ENCODE measurements around the gene LGI2. TPM values are rescaled to one million over a fixed set of nuclear protein-coding genes. Genes with fewer than 3 reads are reported as not detected.
A peak's percentile ranks its signal among the peaks of the same experiment; 100 is the strongest.

LGI2 gene
- total RNA-seq, 2 donors from 2014 or later, result 3.7 to 4.0 TPM

GRCh38 chr4:25050370-25051078 is 19.8 kb upstream of the LGI2 start:
- ATAC-seq (ENCODE audit: insufficient number of reproducible peaks, low FRiP score, low read depth), result no peak
- H3K4me3 ChIP-seq, result no peak overlapping the region

GRCh38 chr4:25043548-25043947 is 12.8 kb upstream of the LGI2 start:
- H3K4me3 ChIP-seq, result no peak overlapping the region
- TF ChIP-seq CTCF (IDR thresholded peaks at IDR 0.05), result no peak
- no peaks in the 10 kb centered on the region for H3K4me1 ChIP-seq (ENCODE audit: control insufficient read depth in 1 of 2, low read depth in 2 of 2)
- DNase-seq (ENCODE audit: low spot score), result no peak
- H3K27me3 ChIP-seq (replicated peaks; ENCODE audit: insufficient read depth), result no peaks in the 10 kb centered on the region
- no peak for ATAC-seq (ENCODE audit: insufficient number of reproducible peaks, low FRiP score, low read depth)
- no peak overlapping the region for H3K27ac ChIP-seq
- H3K9me3 ChIP-seq, result no peaks in the 10 kb centered on the region
- H3K36me3 ChIP-seq, result no peaks in the 10 kb centered on the region

More at GRCh38 chr4:25050370-25051078, 19.8 kb upstream of the LGI2 start:
- H3K4me1 ChIP-seq (ENCODE audit: control insufficient read depth in 1 of 2, low read depth in 2 of 2), result no peaks in the 10 kb centered on the region
- H3K27ac ChIP-seq, result no peak overlapping the region
- DNase-seq (ENCODE audit: low spot score), result no peak
- H3K27me3 ChIP-seq (replicated peaks; ENCODE audit: insufficient read depth), result no peaks in the 10 kb centered on the region
- no peaks in the 10 kb centered on the region for H3K9me3 ChIP-seq
- no peak for TF ChIP-seq CTCF (IDR thresholded peaks at IDR 0.05)
- no peaks in the 10 kb centered on the region for H3K36me3 ChIP-seq

GRCh38 chr4:25033526-25033925 is 2.8 kb upstream of the LGI2 start:
- no peaks in the 10 kb centered on the region for H3K27me3 ChIP-seq (replicated peaks; ENCODE audit: insufficient read depth)
- no peaks in the 10 kb centered on the region for H3K36me3 ChIP-seq
- H3K4me3 ChIP-seq, result no peak overlapping the region
- DNase-seq (ENCODE audit: low spot score), result no peak
- no peak overlapping the region for H3K27ac ChIP-seq
- no peak for ATAC-seq (ENCODE audit: insufficient number of reproducible peaks, low FRiP score, low read depth)
- H3K4me1 ChIP-seq (ENCODE audit: control insufficient read depth in 1 of 2, low read depth in 2 of 2), result peaks cover 4 to 22% of the 10 kb centered on the region in 2 donors
- no peaks in the 10 kb centered on the region for H3K9me3 ChIP-seq
- TF ChIP-seq CTCF (IDR thresholded peaks at IDR 0.05), result no peak

- H3K4me3 ChIP-seq, result no peak overlapping the region
- no peak for TF ChIP-seq CTCF (IDR thresholded peaks at IDR 0.05)
- H3K9me3 ChIP-seq, result no peaks in the 10 kb centered on the region
- H3K36me3 ChIP-seq, result no peaks in the 10 kb centered on the region
- peaks cover 4 to 22% of the 10 kb centered on the region in 2 donors for H3K4me1 ChIP-seq (ENCODE audit: control insufficient read depth in 1 of 2, low read depth in 2 of 2)
- H3K27ac ChIP-seq, result no peak overlapping the region
- DNase-seq (ENCODE audit: low spot score) (no peak), ATAC-seq (ENCODE audit: insufficient number of reproducible peaks, low FRiP score, low read depth) (no peak)
- no peaks in the 10 kb centered on the region for H3K27me3 ChIP-seq (replicated peaks; ENCODE audit: insufficient read depth)
These were observed 1.4 kb upstream of the LGI2 start for GRCh38 chr4:25032126-25032525.

- Histone ChIP-seq H3K9me3 (no peaks in the 10 kb centered on the region), H3K27ac (peak overlapping the region in 1 of 2 donors; percentile 4)
- TF ChIP-seq CTCF (IDR thresholded peaks at IDR 0.05), result peak; percentile 9
These were observed 403 bp upstream of the LGI2 start for GRCh38 chr4:25031077-25031621.

More at GRCh38 chr4:25031077-25031621, 403 bp upstream of the LGI2 start:
- ATAC-seq (ENCODE audit: insufficient number of reproducible peaks, low FRiP score, low read depth) (peak; percentile 25), DNase-seq (ENCODE audit: low spot score) (no peak)
- Histone ChIP-seq H3K36me3 (no peaks in the 10 kb centered on the region), H3K27me3 (replicated peaks; ENCODE audit: insufficient read depth) (no peaks in the 10 kb centered on the region), H3K4me3 (peak overlapping the region; percentile 74), H3K4me1 (ENCODE audit: control insufficient read depth in 1 of 2, low read depth in 2 of 2) (peaks cover 4 to 22% of the 10 kb centered on the region in 2 donors)
